GM12878 (cell line): ENCODE measurements around the gene B3GNT4. TPM values are rescaled to one million over a fixed set of nuclear protein-coding genes. Genes with fewer than 3 reads are reported as not detected.

ENCODE experiments used
- ATAC-seq: fragments of 200-7000 bp; cut with Tn5 transposase; 3 replicates; pipeline ENCODE4 v1.9.1; 2020; ENCODE audit warnings: mild to moderate bottlenecking, moderate library complexity
- BruUV-seq: library from RNA; stranded (reverse); fragments of 400-500 nt; replicated peaks from 2 replicates; lab custom pipeline; 2021; lab: Mats Ljungman, UMichigan
- CTCF ChIA-PET: fragments of 300-600 bp; sonication (Branson Sonifier 250); formaldehyde crosslinking; extraction: SDS; loops from one replicate; lab custom pipeline; 2021; ENCODE audit warnings: inconsistent platforms; lab: Yijun Ruan, JAX
- POLR2A ChIA-PET: fragments of 350-600 bp; formaldehyde crosslinking; extraction: SDS; loops from one replicate; lab custom pipeline; 2021; ENCODE audit warnings: inconsistent platforms; lab: Charles Lee
- RAD21 ChIA-PET: fragments of 300-600 bp; sonication (Branson Sonifier 250); formaldehyde crosslinking; loops from one replicate; lab custom pipeline; 2023; ENCODE audit warnings: antibody characterized with exemption; ENCODE audit not compliant: unreplicated experiment; lab: Charles Lee
- SMC1A ChIA-PET: fragments of 300-600 bp; sonication (Branson Sonifier 250); formaldehyde crosslinking; loops from one replicate; lab custom pipeline; 2023; ENCODE audit not compliant: unreplicated experiment, uncharacterized antibody; lab: Charles Lee
- DNase-seq: peaks from one replicate; pipeline ENCODE4 v3.0.0-alpha.2; 2011; ENCODE audit warnings: low read depth, low spot score
- FAIRE-seq: peaks from 3 replicates; lab custom pipeline; 2011; peaks lifted over from hg19 to GRCh38; lab: Jason Lieb, UNC
- H2AFZ ChIP-seq: 2 replicates; pipeline ENCODE4 v1.6.0; 2011; ENCODE audit warnings: low read depth, low read length, control low read depth; ENCODE audit not compliant: control insufficient read depth
- H3K27ac ChIP-seq: 2 replicates; pipeline ENCODE4 v1.5.1; 2011; ENCODE audit warnings: control low read depth; ENCODE audit not compliant: control insufficient read depth, insufficient read depth
- H3K27me3 ChIP-seq, 2 experiments: replicated peaks in 1 of 2; 2 replicates each; pipeline versions ENCODE4 v1.6.0 to v1.6.1; 2011; ENCODE audit warnings: low read length in 1 of 2; ENCODE audit not compliant: control insufficient read depth in 2 of 2, insufficient read depth in 2 of 2
- H3K36me3 ChIP-seq, 2 experiments: 2 replicates each; pipeline ENCODE4 v1.5.1; 2011; ENCODE audit warnings: low read length in 1 of 2; ENCODE audit not compliant: control insufficient read depth in 2 of 2, insufficient read depth in 2 of 2
- H3K4me1 ChIP-seq: 2 replicates; pipeline ENCODE4 v1.6.1; 2011; ENCODE audit warnings: mild to moderate bottlenecking, low read length, moderate library complexity, mixed read lengths; ENCODE audit not compliant: control insufficient read depth, insufficient read depth
- H3K4me2 ChIP-seq: 2 replicates; pipeline ENCODE4 v1.6.0; 2011; ENCODE audit warnings: control low read depth; ENCODE audit not compliant: control insufficient read depth, insufficient read depth
- H3K4me3 ChIP-seq: fragments of 200-600 bp; sonication (generic); 2 replicates; pipeline ENCODE4 v1.5.1; 2016
- H3K79me2 ChIP-seq: 2 replicates; pipeline ENCODE4 v1.6.0; 2011; ENCODE audit warnings: low read length; ENCODE audit not compliant: control insufficient read depth, insufficient read depth
- H3K9ac ChIP-seq: 2 replicates; pipeline ENCODE4 v1.8.0; 2011; ENCODE audit warnings: low read length, control low read depth, mixed read lengths; ENCODE audit not compliant: control insufficient read depth, insufficient read depth
- H3K9me3 ChIP-seq: replicated peaks from 3 replicates; pipeline ENCODE4 v1.5.1; 2011; ENCODE audit warnings: mild to moderate bottlenecking, low read length; ENCODE audit not compliant: control insufficient read depth, insufficient read depth
- H4K20me1 ChIP-seq: 2 replicates; pipeline ENCODE4 v1.6.0; 2011; ENCODE audit not compliant: control insufficient read depth, insufficient read depth
- BCL3 ChIP-seq: IDR thresholded peaks from 2 replicates; pipeline ENCODE4 v1.6.1; 2011; ENCODE audit warnings: borderline replicate concordance, low read depth, mild to moderate bottlenecking, moderate library complexity, low read length; ENCODE audit not compliant: insufficient read depth, poor library complexity, severe bottlenecking
- IKZF1 ChIP-seq: fragments of 450-650 bp; conservative IDR thresholded peaks from 2 replicates; pipeline ENCODE4 v1.6.1; 2017; ENCODE audit warnings: antibody characterized with exemption, mild to moderate bottlenecking
- POLR2A ChIP-seq: IDR thresholded peaks from 2 replicates; pipeline ENCODE4 v1.6.1; 2011; ENCODE audit warnings: low read depth, mild to moderate bottlenecking, low read length
- RAD51 ChIP-seq: fragments of 450-650 bp; IDR thresholded peaks from 2 replicates; pipeline ENCODE4 v1.6.1; 2016; ENCODE audit warnings: moderate library complexity, mild to moderate bottlenecking, inconsistent platforms
- RUNX3 ChIP-seq: IDR thresholded peaks from 2 replicates; pipeline ENCODE4 v1.6.1; 2012; ENCODE audit warnings: low read length, inconsistent platforms
- YBX1 ChIP-seq: fragments of 450-650 bp; IDR thresholded peaks from 2 replicates; pipeline ENCODE4 v1.6.1; 2016; ENCODE audit warnings: antibody characterized with exemption
- whole genome bisulfite sequencing: methylation state at CpG from one replicate; pipeline ENCODE4 v1.1.6; 2016; ENCODE audit warnings: low lambda C conversion rate; ENCODE audit not compliant: insufficient replicate concordance, insufficient coverage; ENCODE audit errors: missing lambda C conversion rate; 5-methylcytosine and 5-hydroxymethylcytosine counted together
- in situ Hi-C: fragments of 300-500 bp; cut with MboI; formaldehyde crosslinking; loops from 9 replicates; pipeline ENCODE4 v1.14.3; 2018; ENCODE audit warnings: mixed read lengths
- intact Hi-C: fragments of 100-400 bp; cut with micrococcal nuclease; formaldehyde crosslinking; loops from one replicate; pipeline ENCODE4 v1.14.2; 2022; ENCODE audit not compliant: unreplicated experiment
- polyA plus RNA-seq, 11 experiments: library from polyadenylated mRNA; depleted of rRNA in 4 of 11; unstranded in 6 of 11; stranded (reverse) in 5 of 11; fragments of >200 nt; fragmentation: Nextera tagmentation in 4 of 11; fragmentation: Illumina TruSeq in 1 of 11; extraction: Ambion mirVana in 4 of 11; extraction: Trizol in 1 of 11; gene quantifications; 1 replicate in 1 of 11; 2 replicates in 10 of 11; pipeline versions ENCODE4 v1.2.1 to v1.2.3, GENCODE V29; 2011 to 2016; ENCODE audit warnings: inconsistent platforms in 2 of 11, missing spikeins in 2 of 11, low read depth in 1 of 11
- total RNA-seq, 4 experiments: library from RNA; depleted of rRNA in 3 of 4; stranded (reverse); fragments of >200 nt in 3 of 4; fragmentation: Illumina TruSeq in 1 of 4; extraction: Trizol in 1 of 4; gene quantifications; 2 replicates each; pipeline versions ENCODE4 v1.2.1 to v1.2.3, GENCODE V29; 2013 to 2021

Gene B3GNT4
- total and polyA plus RNA-seq, 10 of the 15 experiments (the other 5 are each of a cell fraction or from before 2014, with no cell fraction given): 0.04 to 0.95 (median 0.88) TPM; not detected in 7

- Histone ChIP-seq H3K79me2 (no peaks in the 10 kb centered on the region), H3K4me3 (no peak overlapping the region), H2AFZ (no peak overlapping the region), H3K27ac (no peak overlapping the region), H3K9me3 (no peaks in the 10 kb centered on the region), H3K4me1 (peaks cover 1% of the 10 kb centered on the region), H3K36me3 (no peaks in the 10 kb centered on the region), H3K4me2 (no peak overlapping the region), H4K20me1 (no peaks in the 10 kb centered on the region), H3K9ac (no peak overlapping the region), H3K27me3 (peaks cover 0 to 3% of the 10 kb centered on the region in 2 experiments; a peak in 1 of 4 replicates)
- CTCF ChIA-PET: no interaction called here
- SMC1A ChIA-PET: no interaction called here
- in situ Hi-C loops: no loop called here
- DNase-seq (no peak), ATAC-seq (no peak), FAIRE-seq (no peak)
- TF ChIP-seq YBX1: no peak
- no peak for TF ChIP-seq RUNX3
- TF ChIP-seq RAD51: no peak
- no peak for TF ChIP-seq BCL3
- no peak for TF ChIP-seq IKZF1
- no peak for TF ChIP-seq POLR2A
- BruUV-seq: no TSS peak
- 64% methylated on average over 17 of the region's 17 CpGs for WGBS
- POLR2A ChIA-PET: no interaction called here
- RAD21 ChIA-PET: no interaction called here
- intact Hi-C loops: no loop called here
These were observed 31.1 kb upstream of the B3GNT4 start for GRCh38 chr12:122172262-122172939.
